ENCODE results near the gene GGTLC2. TPM values are rescaled to one million over a fixed set of nuclear protein-coding genes. Genes with fewer than 3 reads are reported as not detected.

GGTLC2 gene
- total and polyA plus RNA-seq, 8 donors, result not detected

GRCh38 chr22:22663861-22664800, 19.7 kb downstream of the GGTLC2 start:
- Histone ChIP-seq H3K27me3 (peaks cover 0 to 5% (median 0%) of the 10 kb centered on the region in 3 donors), H3K36me3 (no peaks in the 10 kb centered on the region), H3K4me1 (no peaks in the 10 kb centered on the region), H3K4me3 (no peak overlapping the region), H3K27ac (no peak overlapping the region), H3K9me3 (no peaks in the 10 kb centered on the region)
- WGBS, 5 donors, result 68 to 78% (median 72%) methylated on average over 14 of the region's 14 CpGs
- DNase-seq, result no peak
- intact Hi-C loops (cut with DNase I; ENCODE audit: low total_unique reads), result no loop called here
- TF ChIP-seq POLR2A (IDR thresholded peaks at IDR 0.05) (no peak), EP300 (IDR thresholded peaks at IDR 0.05) (no peak), POLR2AphosphoS5 (IDR thresholded peaks at IDR 0.05) (no peak)
- TF ChIP-seq, protein P1, sequence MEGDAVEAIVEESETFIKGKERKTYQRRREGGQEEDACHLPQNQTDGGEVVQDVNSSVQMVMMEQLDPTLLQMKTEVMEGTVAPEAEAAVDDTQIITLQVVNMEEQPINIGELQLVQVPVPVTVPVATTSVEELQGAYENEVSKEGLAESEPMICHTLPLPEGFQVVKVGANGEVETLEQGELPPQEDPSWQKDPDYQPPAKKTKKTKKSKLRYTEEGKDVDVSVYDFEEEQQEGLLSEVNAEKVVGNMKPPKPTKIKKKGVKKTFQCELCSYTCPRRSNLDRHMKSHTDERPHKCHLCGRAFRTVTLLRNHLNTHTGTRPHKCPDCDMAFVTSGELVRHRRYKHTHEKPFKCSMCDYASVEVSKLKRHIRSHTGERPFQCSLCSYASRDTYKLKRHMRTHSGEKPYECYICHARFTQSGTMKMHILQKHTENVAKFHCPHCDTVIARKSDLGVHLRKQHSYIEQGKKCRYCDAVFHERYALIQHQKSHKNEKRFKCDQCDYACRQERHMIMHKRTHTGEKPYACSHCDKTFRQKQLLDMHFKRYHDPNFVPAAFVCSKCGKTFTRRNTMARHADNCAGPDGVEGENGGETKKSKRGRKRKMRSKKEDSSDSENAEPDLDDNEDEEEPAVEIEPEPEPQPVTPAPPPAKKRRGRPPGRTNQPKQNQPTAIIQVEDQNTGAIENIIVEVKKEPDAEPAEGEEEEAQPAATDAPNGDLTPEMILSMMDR (IDR thresholded peaks at IDR 0.05), result no peak

DNA sequence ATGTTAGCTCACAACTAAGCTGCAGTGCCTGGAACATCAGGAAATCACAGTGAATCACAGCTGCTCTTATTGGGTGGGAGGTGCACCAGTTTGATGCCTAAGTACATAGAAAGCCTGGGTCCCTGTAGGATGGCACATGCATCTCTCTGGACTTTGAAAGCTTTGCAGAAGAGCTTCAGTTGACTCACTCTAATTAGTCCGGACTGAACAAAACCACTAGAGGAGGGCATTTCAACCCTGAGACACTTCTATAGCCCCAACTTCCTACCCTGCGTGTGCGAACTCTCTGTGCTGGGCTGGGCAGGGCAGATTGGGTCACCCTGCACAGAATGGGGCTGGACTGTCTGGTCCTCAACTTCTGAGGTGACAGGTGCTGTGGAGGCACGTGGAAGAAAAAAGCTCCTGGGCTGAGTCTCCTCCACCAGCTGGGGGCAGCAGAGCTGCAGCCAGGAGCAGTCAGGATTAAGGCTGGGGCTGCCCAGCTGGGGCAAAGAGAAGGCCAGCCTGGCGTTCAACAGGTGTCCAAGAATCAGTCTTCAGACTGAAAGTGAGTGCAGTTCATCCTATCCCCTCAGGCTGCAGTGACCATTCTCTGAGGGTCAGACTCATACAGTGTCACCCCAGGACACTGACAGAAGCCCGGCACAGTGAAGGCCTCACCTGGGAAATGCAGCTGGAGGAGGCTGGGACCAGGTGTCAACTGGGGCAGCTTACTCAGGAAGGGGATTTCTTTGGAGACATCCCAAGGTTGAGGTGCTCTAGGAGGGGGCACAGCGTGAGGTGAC, 22.1 kb downstream of the GGTLC2 start:
- H3K4me1 ChIP-seq, result no peaks in the 10 kb centered on the region
- peaks cover 0 to 17% (median 10%) of the 10 kb centered on the region in 4 donors for H3K9me3 ChIP-seq
- WGBS, 5 donors, result 47 to 59% (median 52%) methylated on average over 5 to 7 of the region's 7 CpGs
- H3K4me3 ChIP-seq, result no peak overlapping the region
- H3K36me3 ChIP-seq, result no peaks in the 10 kb centered on the region
- peaks cover 0 to 5% (median 4%) of the 10 kb centered on the region in 3 donors for H3K27me3 ChIP-seq
- DNase-seq, result peak; percentile 38 to 43
- intact Hi-C loops (cut with DNase I; ENCODE audit: low total_unique reads), result no loop called here
- TF ChIP-seq POLR2AphosphoS5 (IDR thresholded peaks at IDR 0.05) (no peak), EP300 (IDR thresholded peaks at IDR 0.05) (no peak), POLR2A (IDR thresholded peaks at IDR 0.05) (no peak)
- TF ChIP-seq, protein P1 (IDR thresholded peaks at IDR 0.05), result peak in 4 of 7 experiments; percentile 9 to 36 (median 27)
- H3K27ac ChIP-seq, result no peak overlapping the region

GRCh38 chr22:22667966-22668880, 23.8 kb downstream of the GGTLC2 start:
- Histone ChIP-seq H3K9me3 (peaks cover 0 to 17% (median 10%) of the 10 kb centered on the region in 4 donors), H3K4me1 (no peaks in the 10 kb centered on the region), H3K36me3 (no peaks in the 10 kb centered on the region), H3K27ac (no peak overlapping the region), H3K27me3 (peaks cover 0 to 10% (median 4%) of the 10 kb centered on the region in 3 donors), H3K4me3 (no peak overlapping the region)
- TF ChIP-seq POLR2AphosphoS5 (IDR thresholded peaks at IDR 0.05) (no peak), EP300 (IDR thresholded peaks at IDR 0.05) (no peak), POLR2A (IDR thresholded peaks at IDR 0.05) (no peak)
- TF ChIP-seq, protein P1 (IDR thresholded peaks at IDR 0.05), result no peak
- no peak for DNase-seq
- intact Hi-C loops (cut with DNase I; ENCODE audit: low total_unique reads), result no loop called here
- 70 to 80% (median 72%) methylated on average over 11 of the region's 11 CpGs for WGBS, 5 donors

Measured in stomach (tissue), 9 donors.